GM12874 (cell line): ENCODE data around the gene SCG3.

Experiments used
- TF ChIP-seq, protein P1 (sequence below): IDR thresholded peaks from 2 replicates; pipeline ENCODE4 v1.5.1; 2011; ENCODE audit warnings: low read depth, mild to moderate bottlenecking, control low read depth, low read length, moderate library complexity; ENCODE audit not compliant: insufficient read depth

Gene SCG3

DNA sequence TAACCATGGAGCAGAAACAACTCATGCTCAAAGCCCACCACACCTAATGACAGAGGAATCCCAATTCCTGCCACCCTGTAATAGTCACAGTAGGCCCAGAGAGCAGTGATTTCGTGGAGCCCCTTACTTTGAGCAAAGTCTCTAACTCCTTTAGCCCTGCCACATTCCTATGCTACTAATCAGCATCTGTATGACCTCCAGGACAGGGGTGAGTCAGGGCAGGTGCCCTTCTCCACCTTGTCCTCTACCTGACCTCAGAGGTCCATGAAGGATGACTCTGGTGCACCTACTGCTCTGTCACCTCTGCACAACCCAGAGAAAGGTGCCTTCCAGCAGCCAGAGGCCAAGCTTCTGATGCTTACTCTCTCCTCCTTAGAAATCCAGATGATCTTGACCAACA lies 6.1 kb upstream of the SCG3 start:
- TF ChIP-seq, protein P1, sequence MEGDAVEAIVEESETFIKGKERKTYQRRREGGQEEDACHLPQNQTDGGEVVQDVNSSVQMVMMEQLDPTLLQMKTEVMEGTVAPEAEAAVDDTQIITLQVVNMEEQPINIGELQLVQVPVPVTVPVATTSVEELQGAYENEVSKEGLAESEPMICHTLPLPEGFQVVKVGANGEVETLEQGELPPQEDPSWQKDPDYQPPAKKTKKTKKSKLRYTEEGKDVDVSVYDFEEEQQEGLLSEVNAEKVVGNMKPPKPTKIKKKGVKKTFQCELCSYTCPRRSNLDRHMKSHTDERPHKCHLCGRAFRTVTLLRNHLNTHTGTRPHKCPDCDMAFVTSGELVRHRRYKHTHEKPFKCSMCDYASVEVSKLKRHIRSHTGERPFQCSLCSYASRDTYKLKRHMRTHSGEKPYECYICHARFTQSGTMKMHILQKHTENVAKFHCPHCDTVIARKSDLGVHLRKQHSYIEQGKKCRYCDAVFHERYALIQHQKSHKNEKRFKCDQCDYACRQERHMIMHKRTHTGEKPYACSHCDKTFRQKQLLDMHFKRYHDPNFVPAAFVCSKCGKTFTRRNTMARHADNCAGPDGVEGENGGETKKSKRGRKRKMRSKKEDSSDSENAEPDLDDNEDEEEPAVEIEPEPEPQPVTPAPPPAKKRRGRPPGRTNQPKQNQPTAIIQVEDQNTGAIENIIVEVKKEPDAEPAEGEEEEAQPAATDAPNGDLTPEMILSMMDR = no peak

DNA sequence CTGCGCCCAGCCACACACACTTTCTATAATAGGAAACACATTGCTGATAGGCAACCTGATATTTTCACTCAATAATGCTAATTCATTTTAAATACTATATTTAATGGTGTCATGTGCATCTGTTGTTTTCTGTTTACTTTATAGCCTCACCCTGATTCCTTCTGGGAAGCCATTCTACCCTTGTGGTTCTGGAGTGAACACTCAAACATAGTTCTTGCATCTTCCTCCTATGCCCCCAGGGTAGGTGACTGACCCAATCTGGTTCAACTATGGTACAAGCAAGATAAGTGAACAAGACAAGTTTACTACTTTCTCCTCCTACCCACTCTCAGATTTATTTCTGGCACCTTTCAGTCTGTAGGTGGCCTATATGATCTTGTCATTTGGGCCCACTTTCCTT lies 4.3 kb upstream of the SCG3 start:
- TF ChIP-seq, protein P1 = no peak

- TF ChIP-seq, protein P1 = no peak
Measured at GRCh38 chr15:51677452-51677851, 3.9 kb upstream of the SCG3 start.

DNA sequence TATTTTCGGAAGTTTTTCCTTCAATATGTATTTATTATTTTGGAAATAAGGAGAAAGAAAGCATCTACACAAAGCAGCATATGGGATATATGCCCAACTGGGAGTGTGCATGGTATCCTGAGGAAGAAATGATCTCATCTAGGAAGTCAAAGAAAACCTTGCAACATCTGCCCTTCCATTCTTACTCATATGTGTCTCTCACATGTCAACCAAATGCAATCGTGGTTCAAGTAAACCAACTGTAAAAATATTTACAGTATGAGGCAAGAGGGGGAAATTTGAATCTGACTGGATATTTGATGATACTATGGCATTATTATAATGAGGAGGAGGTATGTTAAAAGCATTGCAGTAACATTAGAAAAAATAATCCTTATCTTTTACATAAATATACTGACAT lies 3.2 kb upstream of the SCG3 start:
- TF ChIP-seq, protein P1 = no peak

- TF ChIP-seq, protein P1 = no peak
Measured at GRCh38 chr15:51680321-51680720, 982 bp upstream of the SCG3 start.

- TF ChIP-seq, protein P1 = no peak
Measured at GRCh38 chr15:51687565-51687964, 6.3 kb downstream of the SCG3 start.

- TF ChIP-seq, protein P1 = no peak
Measured at GRCh38 chr15:51688863-51689262, 7.6 kb downstream of the SCG3 start.

DNA sequence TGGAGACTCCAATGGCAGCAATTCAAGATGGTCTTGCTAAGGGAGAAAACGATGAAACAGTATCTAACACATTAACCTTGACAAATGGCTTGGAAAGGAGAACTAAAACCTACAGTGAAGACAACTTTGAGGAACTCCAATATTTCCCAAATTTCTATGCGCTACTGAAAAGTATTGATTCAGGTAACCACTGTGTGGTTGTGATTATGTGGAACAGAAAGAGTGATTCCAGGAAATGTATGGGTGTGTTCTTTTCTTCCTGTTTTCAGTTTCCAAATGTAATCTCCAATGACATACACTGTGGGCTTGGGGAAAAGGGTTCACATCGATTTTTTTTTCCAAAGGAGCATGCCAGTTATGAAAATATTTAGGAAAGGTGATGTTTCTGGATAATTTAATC lies 10.9 kb downstream of the SCG3 start:
- TF ChIP-seq, protein P1 = no peak
